Liver (tissue), 3 donors: ENCODE measurements around the gene AFF2.

ENCODE experiments used
- ATF3 ChIP-seq: IDR thresholded peaks from 2 replicates; pipeline ENCODE4 v1.6.1; 2016; ENCODE audit warnings: antibody characterized with exemption
- GABPA ChIP-seq, 2 donors: IDR thresholded peaks in 1 of 2; conservative IDR thresholded peaks in 1 of 2; 2 replicates each; pipeline ENCODE4 v1.6.1; 2016; ENCODE audit warnings: antibody characterized with exemption in 2 of 2, mild to moderate bottlenecking in 1 of 2, moderate library complexity in 1 of 2
- RAD21 ChIP-seq, 2 donors: IDR thresholded peaks; 2 replicates each; pipeline ENCODE4 v1.6.1; 2016; ENCODE audit warnings: antibody characterized with exemption in 2 of 2, mild to moderate bottlenecking in 2 of 2
- REST ChIP-seq: IDR thresholded peaks from 2 replicates; pipeline ENCODE4 v1.6.1; 2016; ENCODE audit warnings: antibody characterized with exemption, mild to moderate bottlenecking
- SP1 ChIP-seq: IDR thresholded peaks from 2 replicates; pipeline ENCODE4 v1.6.1; 2018; ENCODE audit warnings: antibody characterized with exemption, mild to moderate bottlenecking
- TAF1 ChIP-seq: conservative IDR thresholded peaks from 2 replicates; pipeline ENCODE4 v1.6.1; 2016; ENCODE audit warnings: antibody characterized with exemption, mild to moderate bottlenecking
- YY1 ChIP-seq: IDR thresholded peaks from 2 replicates; pipeline ENCODE4 v1.6.1; 2016; ENCODE audit warnings: antibody characterized with exemption, mild to moderate bottlenecking
- TF ChIP-seq, protein P1 (sequence below): fragments of 150-350 bp; IDR thresholded peaks from 2 replicates; pipeline ENCODE4 v1.5.1; 2017; ENCODE audit warnings: improper control_type of control experiment, low read depth, low read length; ENCODE audit not compliant: missing input control
- TF ChIP-seq, protein P2 (sequence below): IDR thresholded peaks from 2 replicates; pipeline ENCODE4 v1.6.1; 2016; ENCODE audit warnings: antibody characterized with exemption
- donor health status: healthy.
- donor health status: healthy.

GRCh38 chrX:148672517-148672916 is 172.1 kb downstream of the AFF2 start:
- no peak for TF ChIP-seq TAF1
- TF ChIP-seq, protein P1, sequence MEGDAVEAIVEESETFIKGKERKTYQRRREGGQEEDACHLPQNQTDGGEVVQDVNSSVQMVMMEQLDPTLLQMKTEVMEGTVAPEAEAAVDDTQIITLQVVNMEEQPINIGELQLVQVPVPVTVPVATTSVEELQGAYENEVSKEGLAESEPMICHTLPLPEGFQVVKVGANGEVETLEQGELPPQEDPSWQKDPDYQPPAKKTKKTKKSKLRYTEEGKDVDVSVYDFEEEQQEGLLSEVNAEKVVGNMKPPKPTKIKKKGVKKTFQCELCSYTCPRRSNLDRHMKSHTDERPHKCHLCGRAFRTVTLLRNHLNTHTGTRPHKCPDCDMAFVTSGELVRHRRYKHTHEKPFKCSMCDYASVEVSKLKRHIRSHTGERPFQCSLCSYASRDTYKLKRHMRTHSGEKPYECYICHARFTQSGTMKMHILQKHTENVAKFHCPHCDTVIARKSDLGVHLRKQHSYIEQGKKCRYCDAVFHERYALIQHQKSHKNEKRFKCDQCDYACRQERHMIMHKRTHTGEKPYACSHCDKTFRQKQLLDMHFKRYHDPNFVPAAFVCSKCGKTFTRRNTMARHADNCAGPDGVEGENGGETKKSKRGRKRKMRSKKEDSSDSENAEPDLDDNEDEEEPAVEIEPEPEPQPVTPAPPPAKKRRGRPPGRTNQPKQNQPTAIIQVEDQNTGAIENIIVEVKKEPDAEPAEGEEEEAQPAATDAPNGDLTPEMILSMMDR = no peak
- no peak for TF ChIP-seq GABPA (IDR thresholded peaks at IDR 0.05 in 1 of 2, conservative IDR thresholded peaks at IDR 0.05 in 1 of 2)
- TF ChIP-seq, protein P2, sequence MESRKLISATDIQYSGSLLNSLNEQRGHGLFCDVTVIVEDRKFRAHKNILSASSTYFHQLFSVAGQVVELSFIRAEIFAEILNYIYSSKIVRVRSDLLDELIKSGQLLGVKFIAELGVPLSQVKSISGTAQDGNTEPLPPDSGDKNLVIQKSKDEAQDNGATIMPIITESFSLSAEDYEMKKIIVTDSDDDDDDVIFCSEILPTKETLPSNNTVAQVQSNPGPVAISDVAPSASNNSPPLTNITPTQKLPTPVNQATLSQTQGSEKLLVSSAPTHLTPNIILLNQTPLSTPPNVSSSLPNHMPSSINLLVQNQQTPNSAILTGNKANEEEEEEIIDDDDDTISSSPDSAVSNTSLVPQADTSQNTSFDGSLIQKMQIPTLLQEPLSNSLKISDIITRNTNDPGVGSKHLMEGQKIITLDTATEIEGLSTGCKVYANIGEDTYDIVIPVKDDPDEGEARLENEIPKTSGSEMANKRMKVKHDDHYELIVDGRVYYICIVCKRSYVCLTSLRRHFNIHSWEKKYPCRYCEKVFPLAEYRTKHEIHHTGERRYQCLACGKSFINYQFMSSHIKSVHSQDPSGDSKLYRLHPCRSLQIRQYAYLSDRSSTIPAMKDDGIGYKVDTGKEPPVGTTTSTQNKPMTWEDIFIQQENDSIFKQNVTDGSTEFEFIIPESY = no peak
- no peak for TF ChIP-seq RAD21 (IDR thresholded peaks at IDR 0.05)
- no peak for TF ChIP-seq REST
- no peak for TF ChIP-seq YY1
- TF ChIP-seq ATF3 = no peak
- no peak for TF ChIP-seq SP1
